ENCODE data around the gene SLC30A7.

Gene SLC30A7

DNA sequence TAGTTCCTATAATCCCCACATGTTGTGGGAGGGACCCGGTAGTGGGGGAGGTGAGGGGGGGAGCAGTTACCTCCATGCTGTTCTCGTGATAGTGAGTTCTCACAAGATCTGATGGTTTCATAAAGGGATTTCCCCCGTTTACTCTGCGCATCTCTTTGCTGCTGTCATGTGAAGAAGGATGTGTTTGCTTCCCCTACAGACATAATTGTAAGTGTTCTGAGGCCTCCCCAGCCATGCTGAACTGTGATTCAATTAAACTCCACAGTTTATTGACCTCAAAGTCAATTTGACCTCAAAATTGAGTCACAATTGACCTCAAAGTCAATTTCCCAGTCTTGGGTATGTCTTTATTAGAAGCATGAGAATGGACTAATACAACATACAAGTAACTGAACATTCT lies 110.0 kb downstream of the SLC30A7 start:
- peaks cover 18% of the 10 kb centered on the region for H3K4me1 ChIP-seq (ENCODE audit: low read depth, poor library complexity, severe bottlenecking)
- no peaks in the 10 kb centered on the region for H3K79me2 ChIP-seq (ENCODE audit: insufficient read depth, low read depth)
- no peaks in the 10 kb centered on the region for H4K20me1 ChIP-seq (ENCODE audit: insufficient read depth)
- no peak overlapping the region for H3K4me3 ChIP-seq (IDR thresholded peaks at IDR 0.05; ENCODE audit: insufficient read depth, low read depth, low read length)
- H3K9ac ChIP-seq = no peak overlapping the region
- H3K27me3 ChIP-seq (ENCODE audit: insufficient read depth, low read depth) = no peaks in the 10 kb centered on the region
- H3K4me2 ChIP-seq = no peak overlapping the region
- no peak overlapping the region for H3K27ac ChIP-seq
- TF ChIP-seq, protein P1, sequence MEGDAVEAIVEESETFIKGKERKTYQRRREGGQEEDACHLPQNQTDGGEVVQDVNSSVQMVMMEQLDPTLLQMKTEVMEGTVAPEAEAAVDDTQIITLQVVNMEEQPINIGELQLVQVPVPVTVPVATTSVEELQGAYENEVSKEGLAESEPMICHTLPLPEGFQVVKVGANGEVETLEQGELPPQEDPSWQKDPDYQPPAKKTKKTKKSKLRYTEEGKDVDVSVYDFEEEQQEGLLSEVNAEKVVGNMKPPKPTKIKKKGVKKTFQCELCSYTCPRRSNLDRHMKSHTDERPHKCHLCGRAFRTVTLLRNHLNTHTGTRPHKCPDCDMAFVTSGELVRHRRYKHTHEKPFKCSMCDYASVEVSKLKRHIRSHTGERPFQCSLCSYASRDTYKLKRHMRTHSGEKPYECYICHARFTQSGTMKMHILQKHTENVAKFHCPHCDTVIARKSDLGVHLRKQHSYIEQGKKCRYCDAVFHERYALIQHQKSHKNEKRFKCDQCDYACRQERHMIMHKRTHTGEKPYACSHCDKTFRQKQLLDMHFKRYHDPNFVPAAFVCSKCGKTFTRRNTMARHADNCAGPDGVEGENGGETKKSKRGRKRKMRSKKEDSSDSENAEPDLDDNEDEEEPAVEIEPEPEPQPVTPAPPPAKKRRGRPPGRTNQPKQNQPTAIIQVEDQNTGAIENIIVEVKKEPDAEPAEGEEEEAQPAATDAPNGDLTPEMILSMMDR (conservative IDR thresholded peaks at IDR 0.05; ENCODE audit: low read depth, low read length) = no peak
- H3K36me3 ChIP-seq (ENCODE audit: insufficient read depth) = no peaks in the 10 kb centered on the region
- no peak overlapping the region for H2AFZ ChIP-seq (ENCODE audit: low read depth)

DNA sequence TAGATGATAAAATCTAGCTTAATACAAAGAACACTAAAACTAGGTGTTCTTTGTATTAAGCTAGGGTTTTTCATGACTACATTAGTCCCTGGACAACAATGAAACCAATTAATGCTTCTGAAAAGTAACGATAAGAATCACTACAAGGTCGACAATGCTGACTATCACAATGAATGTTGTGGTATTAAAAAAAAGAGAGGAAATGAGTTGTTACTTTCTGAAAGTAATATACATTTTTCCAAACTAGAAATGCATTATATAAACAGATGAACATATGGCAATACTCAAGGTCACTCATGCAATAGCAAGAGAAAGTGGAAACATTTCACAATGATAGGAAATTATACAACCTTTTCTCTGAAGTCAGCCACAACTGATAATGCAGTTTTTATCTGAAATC lies 110.7 kb downstream of the SLC30A7 start:
- Histone ChIP-seq H3K4me2 (no peak overlapping the region), H3K4me3 (IDR thresholded peaks at IDR 0.05; ENCODE audit: insufficient read depth, low read depth, low read length) (no peak overlapping the region), H4K20me1 (ENCODE audit: insufficient read depth) (no peaks in the 10 kb centered on the region), H3K27ac (no peak overlapping the region), H2AFZ (ENCODE audit: low read depth) (no peak overlapping the region), H3K27me3 (ENCODE audit: insufficient read depth, low read depth) (no peaks in the 10 kb centered on the region), H3K36me3 (ENCODE audit: insufficient read depth) (no peaks in the 10 kb centered on the region), H3K79me2 (ENCODE audit: insufficient read depth, low read depth) (no peaks in the 10 kb centered on the region), H3K9ac (no peak overlapping the region), H3K4me1 (ENCODE audit: low read depth, poor library complexity, severe bottlenecking) (peaks cover 18% of the 10 kb centered on the region)
- TF ChIP-seq, protein P1 (conservative IDR thresholded peaks at IDR 0.05; ENCODE audit: low read depth, low read length) = no peak

DNA sequence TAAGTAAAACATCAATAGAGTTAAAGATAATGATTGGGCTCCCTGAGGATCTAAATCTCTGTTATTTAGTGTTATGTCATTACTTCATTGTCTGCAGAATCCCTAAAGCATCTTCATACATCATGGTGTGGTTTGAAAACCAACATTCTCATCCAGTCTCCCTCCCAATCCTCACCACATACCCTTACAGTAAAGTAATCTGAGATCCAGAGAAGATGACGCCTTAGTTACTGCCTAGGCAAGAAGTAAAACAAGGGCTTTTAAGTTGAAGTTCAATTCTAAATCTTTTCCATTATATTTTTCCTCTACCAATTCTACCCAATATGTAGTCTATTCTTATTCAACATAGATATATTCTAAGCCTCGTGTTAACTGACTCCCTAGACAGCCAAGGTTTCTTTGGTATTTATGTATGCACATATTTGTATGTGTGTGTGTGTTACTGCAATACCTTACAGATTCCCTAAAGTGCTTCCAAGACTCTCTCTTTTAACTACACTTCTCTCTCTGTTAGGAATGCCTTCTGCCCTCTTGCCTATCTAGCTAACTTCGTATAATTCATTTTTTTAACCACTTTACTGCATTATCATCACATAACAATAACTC lies 112.4 kb downstream of the SLC30A7 start:
- Histone ChIP-seq H3K4me1 (ENCODE audit: low read depth, poor library complexity, severe bottlenecking) (peaks cover 18% of the 10 kb centered on the region), H4K20me1 (ENCODE audit: insufficient read depth) (no peaks in the 10 kb centered on the region), H3K4me3 (IDR thresholded peaks at IDR 0.05; ENCODE audit: insufficient read depth, low read depth, low read length) (no peak overlapping the region), H2AFZ (ENCODE audit: low read depth) (no peak overlapping the region), H3K4me2 (no peak overlapping the region), H3K27me3 (ENCODE audit: insufficient read depth, low read depth) (no peaks in the 10 kb centered on the region), H3K9ac (no peak overlapping the region), H3K27ac (no peak overlapping the region), H3K36me3 (ENCODE audit: insufficient read depth) (no peaks in the 10 kb centered on the region), H3K79me2 (ENCODE audit: insufficient read depth, low read depth) (no peaks in the 10 kb centered on the region)
- TF ChIP-seq, protein P1 (conservative IDR thresholded peaks at IDR 0.05; ENCODE audit: low read depth, low read length) = no peak

DNA sequence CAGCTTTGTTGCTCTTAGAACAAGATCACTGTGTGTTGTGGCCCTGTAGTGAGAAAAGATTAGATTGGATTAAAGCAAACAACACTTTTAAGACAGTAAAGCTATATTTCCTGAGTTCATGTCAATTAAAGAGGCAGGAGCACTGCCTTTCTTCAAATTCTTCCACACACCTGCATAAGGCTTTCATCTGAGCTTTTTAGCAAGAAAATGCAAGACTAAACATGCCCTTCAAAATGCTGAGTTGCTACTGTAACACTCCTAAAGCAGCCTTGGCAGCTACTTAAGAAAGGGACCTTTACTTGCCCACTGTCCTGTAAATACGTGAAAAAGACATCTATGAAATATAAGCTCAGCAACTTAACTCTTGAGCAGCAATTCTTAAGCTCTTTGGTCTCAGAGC lies 117.9 kb downstream of the SLC30A7 start:
- no peak overlapping the region for H3K27ac ChIP-seq
- no peaks in the 10 kb centered on the region for H3K27me3 ChIP-seq (ENCODE audit: insufficient read depth, low read depth)
- TF ChIP-seq, protein P1 (conservative IDR thresholded peaks at IDR 0.05; ENCODE audit: low read depth, low read length) = no peak
- H3K4me2 ChIP-seq = no peak overlapping the region
- H3K79me2 ChIP-seq (ENCODE audit: insufficient read depth, low read depth) = no peaks in the 10 kb centered on the region
- H3K4me3 ChIP-seq (IDR thresholded peaks at IDR 0.05; ENCODE audit: insufficient read depth, low read depth, low read length) = no peak overlapping the region
- H4K20me1 ChIP-seq (ENCODE audit: insufficient read depth) = no peaks in the 10 kb centered on the region
- no peak overlapping the region for H2AFZ ChIP-seq (ENCODE audit: low read depth)
- H3K36me3 ChIP-seq (ENCODE audit: insufficient read depth) = no peaks in the 10 kb centered on the region
- H3K9ac ChIP-seq = no peak overlapping the region
- no peaks in the 10 kb centered on the region for H3K4me1 ChIP-seq (ENCODE audit: low read depth, poor library complexity, severe bottlenecking)

All from KMS-11 (cell line).